Activated CD8-positive, alpha-beta T cell treated with anti-CD3 and anti-CD28 coated beads for 36 hours (primary cell): ENCODE data around the gene PFN3. TPM values are rescaled to one million over a fixed set of nuclear protein-coding genes. Genes with fewer than 3 reads are reported as not detected.

Source experiments
- ATAC-seq: fragments of 200-7000 bp; cut with Tn5 transposase; one replicate; pipeline ENCODE4 v1.10.0; 2021; ENCODE audit warnings: mild to moderate bottlenecking, moderate library complexity
- CTCF ChIA-PET: fragments of 350-600 bp; sonication (Branson Sonifier 250); formaldehyde crosslinking; loops from one replicate; lab custom pipeline; 2021; ENCODE audit warnings: antibody characterized with exemption; lab: Charles Lee
- POLR2A ChIA-PET: fragments of 350-600 bp; sonication (Branson Sonifier 250); formaldehyde crosslinking; loops from one replicate; lab custom pipeline; 2021; ENCODE audit warnings: antibody characterized with exemption; lab: Charles Lee
- DNase-seq: peaks from one replicate; pipeline ENCODE4 v3.0.0-alpha.2; 2020
- H3K27ac Mint-ChIP-seq: one replicate; pipeline ENCODE4 v1.8.0; 2021; ENCODE audit warnings: mild to moderate bottlenecking, mixed read lengths
- H3K27me3 Mint-ChIP-seq: one replicate; pipeline ENCODE4 v1.8.0; 2021; ENCODE audit warnings: mixed read lengths
- H3K36me3 Mint-ChIP-seq: one replicate; pipeline ENCODE4 v1.8.0; 2021; ENCODE audit warnings: low read depth, mixed read lengths
- H3K4me1 Mint-ChIP-seq: one replicate; pipeline ENCODE4 v1.8.0; 2021; ENCODE audit warnings: low read depth, mixed read lengths
- H3K4me3 Mint-ChIP-seq: one replicate; pipeline ENCODE4 v1.8.0; 2021; ENCODE audit warnings: mild to moderate bottlenecking, moderate library complexity, mixed read lengths
- H3K9me3 Mint-ChIP-seq: one replicate; pipeline ENCODE4 v1.8.0; 2021; ENCODE audit warnings: mixed read lengths
- CTCF ChIP-seq: fragments of 200-600 bp; IDR thresholded peaks from one replicate; pipeline ENCODE4 v1.8.0; 2022; ENCODE audit warnings: antibody characterized with exemption, mild to moderate bottlenecking
- intact Hi-C: fragments of 100-400 bp; cut with micrococcal nuclease; formaldehyde crosslinking; loops from one replicate; pipeline ENCODE4 v1.10.0; 2022
- total RNA-seq, 2 experiments: library from RNA; stranded (reverse); gene quantifications; one replicate each; pipeline ENCODE4 v1.2.3, GENCODE V29; 2021

The PFN3 gene
- total RNA-seq, 2 experiments from 2014 or later, result not detected

- Mint-ChIP-seq H3K9me3 (no peaks in the 10 kb centered on the region), H3K36me3 (no peaks in the 10 kb centered on the region), H3K27ac (no peak overlapping the region), H3K27me3 (no peaks in the 10 kb centered on the region), H3K4me3 (no peak overlapping the region), H3K4me1 (peaks cover 23% of the 10 kb centered on the region)
- ChIA-PET POLR2A (interaction anchor here (0.8 to 1.9 kb wide), 8 partner anchors 15 to 71 kb away, joined by 3 to 4 read pairs (median 3); partner anchors contain the start of genes GRK6 and PRR7), CTCF (interaction anchor here (0.7 to 5.7 kb wide), 20 partner anchors 7 to 269 kb away, joined by 3 to 47 read pairs (median 5); partner anchors contain the start of gene LMAN2)
- ATAC-seq (no peak), DNase-seq (peak; percentile 39)
- intact Hi-C loops, result no loop called here
- TF ChIP-seq CTCF, result peak; percentile 13
These were observed 17.9 kb downstream of the PFN3 start for GRCh38 chr5:177382423-177383029.

DNA sequence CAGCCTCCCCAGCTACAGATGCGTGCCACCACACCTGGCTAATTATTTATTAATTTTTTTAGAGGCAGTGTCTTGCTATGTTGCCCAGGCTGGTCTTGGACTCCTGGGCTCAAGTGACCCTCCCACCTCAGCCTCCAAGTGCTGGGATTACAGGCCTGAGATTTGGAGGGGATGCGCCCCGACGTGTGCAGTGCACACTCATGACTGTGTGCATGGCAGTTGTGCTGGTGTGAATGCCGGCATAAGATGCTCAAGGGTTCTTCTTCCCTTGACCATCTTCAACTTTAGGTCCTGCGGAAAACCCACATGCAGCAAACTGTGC, 19.7 kb downstream of the PFN3 start:
- ChIA-PET POLR2A (interaction anchor here (0.9 kb wide), 1 partner anchor 72 kb away, joined by 4 read pairs; no protein-coding TSS in a partner anchor), CTCF (interaction anchor here (1.2 to 5.7 kb wide), 2 partner anchors 9 to 11 kb away, joined by 3 to 47 read pairs; no protein-coding TSS in a partner anchor)
- no peak overlapping the region for H3K27ac Mint-ChIP-seq
- peaks cover 25% of the 10 kb centered on the region for H3K4me1 Mint-ChIP-seq
- H3K27me3 Mint-ChIP-seq, result no peaks in the 10 kb centered on the region
- intact Hi-C loops, result no loop called here
- no peak for ATAC-seq
- DNase-seq, result no peak
- H3K36me3 Mint-ChIP-seq, result no peaks in the 10 kb centered on the region
- H3K9me3 Mint-ChIP-seq, result no peaks in the 10 kb centered on the region
- H3K4me3 Mint-ChIP-seq, result no peak overlapping the region
- no peak for TF ChIP-seq CTCF

GRCh38 chr5:177378884-177379883, 21.3 kb downstream of the PFN3 start:
- ChIA-PET POLR2A (interaction anchor here (0.5 to 1.8 kb wide), 9 partner anchors 9 to 130 kb away, joined by 3 to 5 read pairs (median 4); no protein-coding TSS in a partner anchor), CTCF (interaction anchor here (0.7 to 5.7 kb wide), 13 partner anchors 10 to 267 kb away, joined by 3 to 47 read pairs (median 3); partner anchors contain the start of gene PFN3)
- Mint-ChIP-seq H3K4me1 (peaks cover 23% of the 10 kb centered on the region), H3K4me3 (no peak overlapping the region), H3K36me3 (peaks cover 1% of the 10 kb centered on the region), H3K27me3 (no peaks in the 10 kb centered on the region), H3K27ac (no peak overlapping the region), H3K9me3 (no peaks in the 10 kb centered on the region)
- TF ChIP-seq CTCF, result no peak
- intact Hi-C loops, result no loop called here
- DNase-seq, result peak; percentile 55
- ATAC-seq, result peak; percentile 91

DNA sequence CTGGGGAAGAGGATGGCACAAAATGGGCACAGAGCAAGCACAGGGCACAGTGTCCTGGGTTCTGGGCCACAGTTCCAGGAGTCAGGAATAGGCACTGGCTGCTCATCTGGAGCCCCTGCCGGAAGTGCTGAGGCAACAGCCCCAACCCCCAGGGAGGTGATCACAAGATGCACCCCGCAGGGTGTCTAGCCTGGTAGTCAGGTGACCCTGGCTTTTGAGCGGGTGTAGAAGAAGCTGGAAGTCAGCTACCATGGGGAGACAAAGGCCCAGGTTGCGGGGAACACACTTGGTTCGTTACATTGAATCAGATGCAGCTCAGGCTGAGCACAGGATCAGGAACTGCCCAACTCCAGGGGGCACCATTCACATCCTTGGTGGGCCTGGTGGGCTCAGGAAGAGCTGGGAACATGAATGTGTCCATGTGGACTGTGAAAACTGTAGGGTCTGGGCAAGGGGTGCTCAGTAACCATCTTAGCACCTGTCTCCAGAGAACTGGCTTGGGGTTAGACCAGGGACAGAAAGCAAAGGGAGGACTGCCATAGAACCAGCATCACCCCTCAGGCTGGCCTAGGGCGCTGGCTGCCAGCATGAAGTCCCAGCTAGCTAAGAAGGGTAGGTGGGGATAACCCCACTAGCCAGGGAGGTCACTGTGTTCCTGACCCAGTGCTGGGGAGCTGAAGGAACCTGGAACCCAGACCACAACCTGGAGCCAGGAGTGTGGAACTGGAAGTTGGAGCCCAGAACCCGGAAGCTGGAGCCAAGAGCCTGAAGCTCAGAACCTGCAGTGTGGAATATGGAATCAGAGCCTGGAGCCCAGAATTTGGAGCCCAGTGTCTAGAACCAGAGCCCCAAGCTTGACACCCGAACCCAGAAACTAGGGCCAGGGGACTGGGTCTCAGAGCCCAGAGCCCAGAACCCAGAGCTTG, 22.3 kb downstream of the PFN3 start:
- intact Hi-C loops, result no loop called here
- ChIA-PET POLR2A (interaction anchor here (0.6 to 1.8 kb wide), 8 partner anchors 8 to 56 kb away, joined by 3 to 5 read pairs (median 4); no protein-coding TSS in a partner anchor), CTCF (interaction anchor here (0.7 to 5.7 kb wide), 14 partner anchors 8 to 266 kb away, joined by 3 to 47 read pairs (median 4); partner anchors contain the start of gene PFN3)
- peaks cover 7% of the 10 kb centered on the region for H3K36me3 Mint-ChIP-seq
- H3K27ac Mint-ChIP-seq, result no peak overlapping the region
- no peak for DNase-seq
- H3K4me1 Mint-ChIP-seq, result peaks cover 30% of the 10 kb centered on the region
- no peak for TF ChIP-seq CTCF
- ATAC-seq, result no peak
- H3K4me3 Mint-ChIP-seq, result no peak overlapping the region
- H3K9me3 Mint-ChIP-seq, result no peaks in the 10 kb centered on the region
- no peaks in the 10 kb centered on the region for H3K27me3 Mint-ChIP-seq
